EL (cell line): ENCODE measurements around the gene GALNT10.
A peak's percentile ranks its signal among the peaks of the same experiment; 100 is the strongest.

ENCODE experiments used
- DNase-seq: peaks from one replicate; pipeline ENCODE4 v3.0.0-alpha.2; 2016

GALNT10 gene

DNA sequence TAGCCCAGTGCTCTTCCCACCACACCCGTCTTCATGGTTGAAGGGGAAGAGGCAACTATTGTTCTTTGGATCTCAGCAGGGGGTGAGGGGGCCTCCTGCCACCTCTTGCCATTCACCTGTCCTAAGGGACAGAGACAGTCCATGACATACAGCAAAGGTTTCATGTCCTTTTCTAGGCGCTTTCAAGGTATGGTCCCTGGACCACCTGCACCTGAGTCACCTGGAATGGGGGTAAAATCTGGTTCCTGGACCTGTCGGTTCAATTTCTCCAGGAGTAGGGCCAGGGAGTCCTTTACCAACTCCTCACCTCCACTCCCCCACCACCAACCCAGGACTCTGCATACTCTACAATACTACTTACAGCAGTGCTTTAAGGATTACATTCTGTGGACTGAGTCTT lies 221.8 kb downstream of the GALNT10 start:
- DNase-seq = no peak

GRCh38 chr5:154412925-154413324 lies 222.4 kb downstream of the GALNT10 start:
- no peak for DNase-seq

DNA sequence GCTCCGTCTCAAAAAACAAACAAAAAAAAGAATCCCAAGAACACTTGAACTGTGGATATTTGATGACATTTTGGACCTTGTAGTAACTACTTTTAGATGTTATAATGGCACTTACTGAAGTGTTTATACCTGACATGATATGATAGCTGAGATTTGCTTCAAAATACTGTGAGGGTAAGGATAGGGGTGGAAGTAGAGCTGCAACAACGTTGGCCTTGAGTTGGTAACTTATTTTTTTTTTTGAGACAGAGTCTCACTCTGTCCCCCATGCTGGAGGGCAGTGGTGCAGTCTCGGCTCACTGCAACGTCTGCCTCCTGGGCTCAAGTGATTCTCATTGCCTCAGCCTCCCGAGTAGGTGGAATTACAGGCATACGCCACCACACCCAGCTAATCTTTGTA lies 224.6 kb downstream of the GALNT10 start:
- DNase-seq = no peak

DNA sequence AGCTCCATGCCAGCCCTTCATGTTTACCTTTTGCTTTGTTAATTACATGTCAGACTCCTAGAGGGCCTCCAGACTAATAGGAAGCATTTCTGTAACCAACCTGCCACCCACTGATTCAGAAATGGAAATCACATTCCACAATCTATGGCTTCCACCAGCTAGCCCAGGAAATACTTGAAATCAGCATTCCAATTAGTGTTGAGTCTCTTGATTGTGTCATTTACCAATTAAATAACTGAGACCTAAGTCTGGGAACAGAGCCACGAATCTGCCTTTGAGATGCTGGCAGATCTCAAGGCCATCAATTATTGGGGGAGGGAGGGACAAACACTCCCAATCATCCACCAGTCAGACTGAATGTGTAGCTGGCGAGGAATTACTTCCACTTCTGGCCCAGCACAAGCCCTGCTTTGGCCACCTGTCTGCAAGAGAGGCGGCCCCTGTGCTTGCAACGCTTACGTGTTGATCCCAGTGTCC lies 227.8 kb downstream of the GALNT10 start:
- DNase-seq = no peak

- DNase-seq = no peak
Observed at GRCh38 chr5:154419236-154419635, 228.7 kb downstream of the GALNT10 start.

DNA sequence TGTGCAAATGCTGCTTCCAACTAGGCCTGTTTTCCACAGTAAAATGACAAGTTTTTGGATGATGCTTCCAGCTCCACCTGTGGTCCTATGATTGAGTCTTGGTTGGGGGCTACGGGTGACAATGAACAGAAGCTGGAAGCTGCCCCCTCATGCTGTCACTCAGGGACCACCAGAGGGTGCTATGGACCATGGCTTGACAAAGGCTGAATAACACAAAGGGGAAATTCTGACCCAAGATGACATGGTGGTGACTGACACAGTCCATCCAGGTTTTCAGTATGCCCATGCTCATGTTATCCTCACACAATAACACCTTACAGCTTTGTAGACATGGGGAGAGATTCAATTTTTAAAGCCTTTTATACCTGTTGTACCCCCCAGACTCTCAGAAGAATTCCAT lies 231.3 kb downstream of the GALNT10 start:
- peak; percentile 28 for DNase-seq

- DNase-seq = no peak
Observed at GRCh38 chr5:154422298-154422697, 231.8 kb downstream of the GALNT10 start.

DNA sequence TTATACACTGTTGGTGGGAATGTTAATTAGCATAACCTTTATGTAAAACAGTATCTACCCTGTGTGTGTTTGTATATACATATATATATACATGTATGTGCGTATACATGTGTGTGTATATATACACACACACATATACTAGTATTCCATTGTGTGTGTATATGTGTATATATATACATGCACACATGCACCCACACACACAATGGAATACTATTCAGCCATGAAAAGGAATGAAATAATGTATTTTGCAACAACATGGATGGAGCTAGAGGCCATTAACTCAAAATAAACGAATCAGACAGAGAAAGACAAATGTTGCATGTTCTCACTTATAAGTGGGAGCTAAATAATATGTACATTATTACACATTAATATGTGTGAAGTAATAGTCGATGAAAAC lies 237.7 kb downstream of the GALNT10 start:
- DNase-seq = no peak

DNA sequence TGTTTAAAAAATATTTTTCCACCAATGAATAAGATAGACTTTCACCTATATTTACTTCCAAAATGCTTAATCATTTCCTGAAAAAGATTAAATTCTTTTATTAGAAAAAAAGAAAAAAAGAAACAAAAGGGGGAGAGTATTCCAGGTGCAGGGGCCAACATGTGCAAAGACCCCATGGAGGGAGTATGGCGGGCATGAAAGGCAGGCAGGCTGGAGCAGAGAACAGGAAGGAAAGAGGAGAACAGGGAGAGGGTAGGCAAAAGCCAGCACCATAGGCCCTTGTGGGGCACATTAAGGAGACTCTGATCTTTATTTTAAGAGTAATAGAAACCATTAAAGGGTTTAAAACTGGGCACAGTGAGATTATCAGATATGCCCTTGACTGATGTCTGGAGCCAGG lies 238.8 kb downstream of the GALNT10 start:
- no peak for DNase-seq

DNA sequence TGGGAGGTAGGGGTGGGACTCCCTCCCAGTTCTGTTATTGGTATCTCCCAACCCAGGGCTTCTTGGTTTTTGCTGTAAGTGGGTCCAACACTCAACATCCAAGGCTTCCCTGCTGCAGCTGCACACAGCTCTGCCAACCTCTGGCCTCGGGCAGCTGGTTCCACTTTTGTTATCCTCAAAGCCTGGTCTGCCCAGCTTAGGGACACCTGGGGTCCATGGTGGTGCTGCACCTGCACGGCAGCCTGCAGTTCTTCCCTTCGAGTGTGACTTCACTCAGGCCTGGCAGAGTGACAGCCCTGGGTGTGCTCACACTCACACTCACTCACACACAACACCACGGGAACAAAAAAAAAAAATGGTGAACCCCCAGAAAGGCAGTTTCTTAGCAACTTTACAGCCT lies 239.9 kb downstream of the GALNT10 start:
- DNase-seq = no peak

DNA sequence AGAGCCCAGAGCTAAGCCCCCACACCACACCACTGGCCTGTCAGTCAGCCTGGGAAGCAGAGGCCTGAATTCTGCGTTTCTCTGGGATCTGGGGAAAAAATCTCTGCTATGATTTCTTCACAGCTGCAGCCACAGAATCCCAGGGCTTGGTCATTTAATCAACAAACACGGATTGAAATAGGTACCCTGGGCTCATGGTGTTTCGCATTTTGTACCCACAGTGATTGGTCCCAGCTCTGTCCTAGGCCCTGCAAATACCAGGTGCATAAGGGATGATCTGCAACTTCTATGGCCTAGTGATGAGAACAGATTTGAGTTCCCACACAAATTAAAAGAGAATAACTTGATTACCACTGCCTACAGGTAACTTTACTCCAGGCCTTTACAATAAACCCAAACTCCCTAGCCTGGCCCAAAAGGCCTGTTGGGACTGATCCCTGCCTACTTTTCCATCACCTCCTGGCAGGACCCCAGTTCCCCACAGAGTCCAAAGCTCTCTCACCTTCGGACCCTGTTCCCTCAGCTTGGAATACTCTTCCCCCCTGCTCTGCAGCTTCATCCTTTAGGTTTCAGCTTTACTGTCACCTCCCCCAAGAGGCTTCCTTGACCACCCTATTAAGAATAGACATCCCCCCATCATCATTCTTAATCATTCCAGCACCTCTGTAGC lies 240.6 kb downstream of the GALNT10 start:
- DNase-seq = no peak

GRCh38 chr5:154435226-154435625 lies 244.7 kb downstream of the GALNT10 start:
- no peak for DNase-seq

DNA sequence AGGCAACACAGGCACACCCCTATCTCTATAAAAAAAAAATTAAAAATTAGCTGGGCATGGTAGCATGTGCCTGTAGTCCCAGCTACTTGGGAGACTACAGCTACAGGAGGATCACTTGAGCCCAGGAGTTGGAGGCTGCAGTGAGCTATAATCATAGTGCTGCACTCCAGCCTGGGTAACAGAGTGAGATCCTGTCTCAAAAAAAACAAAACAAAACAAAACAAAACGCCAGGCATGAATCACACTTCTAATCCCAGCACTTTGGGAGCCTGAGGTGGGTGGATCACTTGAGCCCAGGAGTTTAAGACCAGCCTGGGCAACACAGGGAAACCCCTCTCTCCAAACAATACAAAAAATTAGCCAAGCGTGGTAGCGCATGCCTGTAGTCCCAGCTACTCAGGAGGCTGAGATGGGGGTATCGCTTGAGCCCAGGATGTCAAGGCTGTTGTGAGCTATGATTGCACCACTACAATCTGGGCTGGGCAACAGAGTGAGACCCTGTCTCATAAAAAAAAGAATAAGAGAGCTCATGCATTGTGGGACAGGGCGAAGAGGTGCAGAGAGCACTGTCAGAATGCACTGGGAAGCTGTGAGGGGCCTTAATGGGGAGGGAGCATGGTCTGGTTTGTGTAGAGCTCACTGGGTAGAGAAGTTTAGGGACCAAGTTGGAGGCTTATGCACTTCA lies 246.9 kb downstream of the GALNT10 start:
- no peak for DNase-seq

- no peak for DNase-seq
Observed at GRCh38 chr5:154440540-154440939, 250.0 kb downstream of the GALNT10 start.

- DNase-seq = no peak
Observed at GRCh38 chr5:154442801-154443200, 252.3 kb downstream of the GALNT10 start.

DNA sequence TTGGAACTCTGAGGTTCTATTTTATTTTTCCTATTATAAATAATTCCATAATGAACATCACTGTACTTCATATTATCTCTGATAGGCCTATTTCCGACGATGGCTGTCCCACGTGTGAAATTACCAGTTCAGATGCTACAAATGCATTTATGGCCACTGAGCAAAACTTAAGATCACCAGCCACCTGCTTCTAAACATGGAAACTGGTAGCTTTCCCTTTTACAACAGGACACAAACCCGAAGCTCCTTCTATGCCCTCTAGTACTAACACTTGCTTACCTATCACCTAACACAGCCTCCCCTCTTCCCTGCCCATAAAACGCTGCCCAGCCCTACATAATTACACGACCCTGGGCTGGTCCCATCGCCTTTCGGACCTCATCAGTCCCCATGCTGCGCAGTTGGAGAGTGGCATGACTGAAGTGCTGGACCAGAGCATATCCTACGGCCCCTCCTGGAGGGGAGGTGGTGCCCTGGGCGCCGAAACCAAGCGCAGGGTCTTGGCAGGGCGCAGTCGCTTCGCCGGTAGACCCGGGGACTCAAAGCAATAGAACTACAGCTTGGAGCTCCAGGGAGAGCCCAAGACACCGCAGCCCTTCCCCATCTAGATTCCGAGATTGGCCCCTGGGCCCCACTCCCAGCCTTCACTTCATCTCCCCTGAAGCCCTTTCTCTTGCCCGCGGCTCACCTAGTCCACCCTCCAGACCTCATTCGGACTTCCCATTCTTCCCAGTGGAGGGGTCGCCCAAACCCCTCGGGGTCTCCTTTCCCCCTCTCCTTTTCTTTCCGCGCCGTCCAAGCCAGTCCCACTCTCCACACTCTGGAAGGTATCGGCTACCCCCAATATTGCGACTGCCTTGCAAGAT lies 254.3 kb downstream of the GALNT10 start:
- DNase-seq = peak; percentile 33

- peak; percentile 94 for DNase-seq
Observed at GRCh38 chr5:154445422-154446194, 255.1 kb downstream of the GALNT10 start, which contains the start of gene SAP30L. TSS of gene SAP30L (plus strand) at chr5:154445997. CDS start at chr5:154446605, 608 bp downstream.

DNA sequence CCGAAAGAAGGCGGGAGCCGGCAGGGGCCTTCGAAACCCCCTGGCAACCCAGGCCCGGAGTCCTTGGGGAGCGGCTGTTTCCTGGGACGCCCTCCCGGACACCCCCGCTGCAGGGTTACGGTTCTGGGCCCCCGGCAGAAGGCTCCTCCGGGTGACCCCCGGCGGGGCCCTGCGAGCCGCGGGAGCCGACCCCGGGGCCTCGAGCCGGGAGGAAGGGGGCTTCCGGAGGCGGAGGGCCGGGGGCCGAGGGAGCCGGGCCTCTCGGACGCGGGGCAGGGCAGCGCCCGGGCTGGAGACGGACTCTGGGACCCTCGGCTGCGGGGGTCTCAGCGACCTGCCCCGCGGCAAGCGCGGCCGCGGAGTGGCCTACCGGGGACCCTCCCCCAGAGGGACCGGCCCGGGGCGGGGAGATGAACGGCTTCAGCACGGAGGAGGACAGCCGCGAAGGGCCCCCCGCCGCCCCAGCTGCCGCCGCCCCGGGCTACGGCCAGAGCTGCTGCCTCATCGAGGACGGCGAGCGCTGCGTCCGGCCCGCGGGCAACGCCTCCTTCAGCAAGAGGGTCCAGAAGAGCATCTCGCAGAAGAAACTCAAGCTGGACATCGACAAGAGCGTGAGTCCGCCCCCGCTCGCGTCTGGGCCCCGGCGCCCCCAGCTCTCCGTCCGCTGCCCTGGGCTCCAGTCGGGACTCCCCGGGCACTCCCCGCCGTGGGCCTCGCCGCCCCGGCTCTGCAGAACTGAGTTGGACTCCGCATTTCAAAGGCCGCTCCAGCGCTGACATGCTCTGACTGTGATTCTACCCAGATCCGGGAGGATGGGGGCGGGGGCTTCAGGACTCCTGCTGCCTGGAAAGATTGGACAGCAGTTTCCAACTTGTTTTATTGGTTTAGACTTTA lies 255.9 kb downstream of the GALNT10 start:
- DNase-seq = peak; percentile 69

DNA sequence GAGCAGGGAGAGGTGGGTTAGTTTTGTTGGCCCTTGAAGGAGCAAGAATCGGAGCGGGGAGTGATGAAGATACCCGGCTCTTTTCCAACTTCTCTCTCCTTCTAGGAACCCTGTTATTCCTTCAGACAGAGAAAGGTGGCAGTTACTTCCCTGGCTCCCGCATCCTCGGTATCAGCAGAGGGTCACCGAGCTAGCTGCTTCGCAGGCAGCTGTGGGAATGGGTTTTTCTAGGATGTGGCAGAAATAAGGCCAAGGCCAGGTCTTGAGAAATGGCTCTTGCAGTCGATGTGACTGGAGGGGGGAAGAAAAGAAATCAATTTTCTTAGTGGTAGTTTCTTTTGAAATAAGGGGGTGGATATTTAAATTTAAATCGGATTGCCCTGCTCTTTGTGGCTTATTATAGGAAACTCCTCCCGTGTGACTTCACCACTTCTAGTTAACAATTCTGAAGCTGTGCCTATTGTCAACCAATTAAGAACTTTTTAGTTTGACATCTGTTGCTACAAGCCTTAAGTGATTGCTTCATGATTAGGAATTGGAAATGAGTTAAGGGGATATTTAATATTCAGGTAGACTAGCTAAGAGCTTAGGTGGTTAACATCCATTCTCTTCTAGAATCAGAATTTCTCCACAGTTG lies 256.7 kb downstream of the GALNT10 start:
- DNase-seq = no peak

GRCh38 chr5:154449786-154450185 lies 259.3 kb downstream of the GALNT10 start:
- DNase-seq = no peak

DNA sequence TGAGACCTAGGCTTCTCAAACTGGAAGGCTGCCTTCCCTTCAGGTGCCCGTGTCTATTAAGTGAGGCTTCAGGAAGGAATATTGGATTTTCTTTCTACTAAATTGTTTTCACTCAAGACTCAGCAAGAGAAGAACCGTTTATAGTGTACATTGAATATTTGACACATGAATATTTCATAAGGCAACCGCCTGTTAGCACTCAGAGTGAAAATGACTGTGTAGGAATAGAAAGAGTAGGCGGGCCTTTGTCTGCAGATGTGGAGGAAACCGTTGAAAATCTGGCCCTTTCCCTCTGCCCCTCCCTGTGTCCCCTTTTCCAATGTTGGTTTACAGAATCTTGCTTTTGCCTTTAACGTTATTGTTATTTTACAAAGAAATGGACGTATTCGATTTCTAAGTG lies 261.4 kb downstream of the GALNT10 start:
- DNase-seq = no peak
